HL-60 (cell line): ENCODE measurements around the gene PTPRN2.

Experiments used
- GABPA ChIP-seq: IDR thresholded peaks from 2 replicates; pipeline ENCODE4 v1.6.1; 2012; ENCODE audit warnings: low read depth
- POLR2AphosphoS5 ChIP-seq: IDR thresholded peaks from 2 replicates; pipeline ENCODE4 v1.6.1; 2012; ENCODE audit warnings: low read depth
- REST ChIP-seq: IDR thresholded peaks from 2 replicates; pipeline ENCODE4 v1.6.1; 2012; ENCODE audit warnings: low read depth; ENCODE audit not compliant: insufficient replicate concordance
- SPI1 ChIP-seq: IDR thresholded peaks from 2 replicates; pipeline ENCODE4 v1.6.1; 2012; ENCODE audit warnings: low read depth, mild to moderate bottlenecking, borderline replicate concordance
- TF ChIP-seq, protein P1 (sequence below): IDR thresholded peaks from one replicate; pipeline ENCODE4 v1.5.1; 2011; ENCODE audit warnings: low read length, control low read depth, inconsistent platforms; ENCODE audit not compliant: insufficient read depth

DNA sequence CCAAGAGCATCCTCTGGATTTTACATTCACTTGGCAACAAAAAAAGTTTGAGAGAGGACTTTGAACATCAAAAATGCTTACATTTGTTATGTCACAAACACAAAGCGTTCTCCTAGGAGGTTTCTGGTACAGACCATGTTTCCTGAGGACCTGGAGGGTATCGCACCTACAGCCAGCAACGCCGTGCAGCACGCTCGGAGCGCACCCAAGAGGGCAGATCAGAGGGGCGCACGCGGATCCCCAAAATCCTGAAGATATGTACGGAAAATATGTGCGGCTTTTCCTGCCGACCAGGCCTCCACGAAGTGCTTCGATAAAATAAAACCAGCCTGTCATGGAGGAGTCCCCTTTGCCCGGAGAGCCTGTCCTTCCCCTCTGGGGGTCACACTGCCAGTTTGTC, 796.0 kb downstream of the PTPRN2 start:
- no peak for TF ChIP-seq POLR2AphosphoS5
- TF ChIP-seq, protein P1, sequence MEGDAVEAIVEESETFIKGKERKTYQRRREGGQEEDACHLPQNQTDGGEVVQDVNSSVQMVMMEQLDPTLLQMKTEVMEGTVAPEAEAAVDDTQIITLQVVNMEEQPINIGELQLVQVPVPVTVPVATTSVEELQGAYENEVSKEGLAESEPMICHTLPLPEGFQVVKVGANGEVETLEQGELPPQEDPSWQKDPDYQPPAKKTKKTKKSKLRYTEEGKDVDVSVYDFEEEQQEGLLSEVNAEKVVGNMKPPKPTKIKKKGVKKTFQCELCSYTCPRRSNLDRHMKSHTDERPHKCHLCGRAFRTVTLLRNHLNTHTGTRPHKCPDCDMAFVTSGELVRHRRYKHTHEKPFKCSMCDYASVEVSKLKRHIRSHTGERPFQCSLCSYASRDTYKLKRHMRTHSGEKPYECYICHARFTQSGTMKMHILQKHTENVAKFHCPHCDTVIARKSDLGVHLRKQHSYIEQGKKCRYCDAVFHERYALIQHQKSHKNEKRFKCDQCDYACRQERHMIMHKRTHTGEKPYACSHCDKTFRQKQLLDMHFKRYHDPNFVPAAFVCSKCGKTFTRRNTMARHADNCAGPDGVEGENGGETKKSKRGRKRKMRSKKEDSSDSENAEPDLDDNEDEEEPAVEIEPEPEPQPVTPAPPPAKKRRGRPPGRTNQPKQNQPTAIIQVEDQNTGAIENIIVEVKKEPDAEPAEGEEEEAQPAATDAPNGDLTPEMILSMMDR, result no peak
- no peak for TF ChIP-seq REST
- no peak for TF ChIP-seq GABPA
- no peak for TF ChIP-seq SPI1
